Endothelial cell (in vitro differentiated cells): ENCODE measurements around the gene CD244. TPM values are rescaled to one million over a fixed set of nuclear protein-coding genes. Genes with fewer than 3 reads are reported as not detected.

ENCODE experiments used
- DNase-seq: peaks from one replicate; pipeline ENCODE4 v3.0.0; 2021; ENCODE audit warnings: low spot score
- H3K27ac Mint-ChIP-seq: one replicate; pipeline ENCODE4 v1.8.0; 2021; ENCODE audit warnings: mixed read lengths, inconsistent platforms; ENCODE audit not compliant: unreplicated experiment
- H3K27me3 Mint-ChIP-seq: one replicate; pipeline ENCODE4 v1.8.0; 2021; ENCODE audit warnings: mild to moderate bottlenecking, moderate library complexity, mixed read lengths, inconsistent platforms; ENCODE audit not compliant: unreplicated experiment
- H3K36me3 Mint-ChIP-seq: one replicate; pipeline ENCODE4 v1.8.0; 2021; ENCODE audit warnings: mild to moderate bottlenecking, low read depth, mixed read lengths, inconsistent platforms; ENCODE audit not compliant: unreplicated experiment
- H3K4me1 Mint-ChIP-seq: one replicate; pipeline ENCODE4 v1.8.0; 2021; ENCODE audit warnings: mild to moderate bottlenecking, mixed read lengths, inconsistent platforms; ENCODE audit not compliant: unreplicated experiment
- H3K4me3 Mint-ChIP-seq: one replicate; pipeline ENCODE4 v1.8.0; 2021; ENCODE audit warnings: mild to moderate bottlenecking, mixed read lengths, inconsistent platforms; ENCODE audit not compliant: unreplicated experiment
- H3K9me3 Mint-ChIP-seq: one replicate; pipeline ENCODE4 v1.8.0; 2021; ENCODE audit warnings: mixed read lengths, inconsistent platforms; ENCODE audit not compliant: unreplicated experiment
- CTCF ChIP-seq: fragments of 200-600 bp; sonication (generic); IDR thresholded peaks from one replicate; pipeline ENCODE4 v1.5.0; 2021; ENCODE audit warnings: antibody characterized with exemption; ENCODE audit not compliant: unreplicated experiment
- total RNA-seq: library from RNA; stranded (reverse); fragmentation: NEBNext Ultra II Directional; extraction: Animal tissue kit (Norgen Biotek cat#: 25700); gene quantifications from one replicate; pipeline ENCODE4 v1.2.1, GENCODE V29; 2021; ENCODE audit not compliant: unreplicated experiment

Gene CD244
- total RNA-seq, 1 donor from 2014 or later = 0.31 TPM

- no peak for DNase-seq
- Mint-ChIP-seq H3K27me3 (no peaks in the 10 kb centered on the region), H3K9me3 (no peaks in the 10 kb centered on the region), H3K4me1 (no peaks in the 10 kb centered on the region), H3K27ac (no peak overlapping the region), H3K4me3 (no peak overlapping the region), H3K36me3 (no peaks in the 10 kb centered on the region)
- TF ChIP-seq CTCF = no peak
Observed at GRCh38 chr1:160814316-160814715, 48.4 kb downstream of the CD244 start.

DNA sequence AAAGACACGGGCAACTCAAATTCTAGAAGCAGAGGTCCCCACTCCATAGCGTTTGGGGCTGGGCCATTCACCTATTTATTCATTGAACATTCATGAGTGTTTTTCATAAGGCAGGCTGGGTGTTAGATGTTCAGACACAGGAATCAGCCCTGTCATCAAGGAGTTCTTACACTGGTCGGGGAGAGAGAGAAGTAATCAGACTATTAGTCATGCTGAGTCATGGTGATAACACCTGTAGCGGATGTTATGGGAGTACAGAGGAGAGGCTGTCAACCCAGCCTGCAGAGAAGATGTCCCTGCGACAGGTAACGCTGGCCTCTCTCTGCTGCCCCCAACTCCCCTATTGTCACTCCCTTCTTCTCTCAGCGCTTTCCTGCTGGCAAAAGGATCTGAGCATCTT lies 49.5 kb downstream of the CD244 start:
- Mint-ChIP-seq H3K36me3 (no peaks in the 10 kb centered on the region), H3K4me1 (no peaks in the 10 kb centered on the region), H3K9me3 (no peaks in the 10 kb centered on the region), H3K4me3 (no peak overlapping the region), H3K27me3 (peaks cover 2% of the 10 kb centered on the region), H3K27ac (no peak overlapping the region)
- TF ChIP-seq CTCF = no peak
- DNase-seq = no peak

DNA sequence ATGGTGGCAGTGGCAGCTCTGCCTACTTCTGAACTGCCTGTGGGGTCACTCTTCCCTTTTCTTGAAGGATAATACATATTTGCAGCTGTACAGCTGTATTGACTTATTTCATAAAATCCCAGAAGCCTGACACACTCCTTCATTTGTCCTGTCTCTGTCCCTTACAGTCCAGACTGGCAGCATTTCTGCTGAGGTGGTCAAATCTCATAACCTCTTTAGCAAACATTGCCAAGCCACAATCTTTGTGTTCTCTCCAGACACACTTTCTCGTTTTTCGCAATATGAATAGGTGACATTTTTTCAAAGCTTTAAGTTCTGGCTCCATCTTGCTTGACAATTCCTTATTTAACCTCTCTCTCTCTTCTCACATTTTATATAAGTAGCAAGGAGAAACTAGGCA lies 51.5 kb downstream of the CD244 start:
- H3K36me3 Mint-ChIP-seq = no peaks in the 10 kb centered on the region
- no peaks in the 10 kb centered on the region for H3K9me3 Mint-ChIP-seq
- no peak for DNase-seq
- peaks cover 2% of the 10 kb centered on the region for H3K27me3 Mint-ChIP-seq
- H3K4me3 Mint-ChIP-seq = no peak overlapping the region
- TF ChIP-seq CTCF = no peak
- H3K4me1 Mint-ChIP-seq = no peaks in the 10 kb centered on the region
- H3K27ac Mint-ChIP-seq = no peak overlapping the region

- Mint-ChIP-seq H3K4me3 (no peak overlapping the region), H3K4me1 (no peaks in the 10 kb centered on the region), H3K36me3 (no peaks in the 10 kb centered on the region), H3K9me3 (no peaks in the 10 kb centered on the region), H3K27me3 (peaks cover 2% of the 10 kb centered on the region), H3K27ac (no peak overlapping the region)
- no peak for DNase-seq
- no peak for TF ChIP-seq CTCF
Observed at GRCh38 chr1:160810486-160810885, 52.2 kb downstream of the CD244 start.

GRCh38 chr1:160808289-160808688 lies 54.4 kb downstream of the CD244 start:
- no peak for TF ChIP-seq CTCF
- Mint-ChIP-seq H3K36me3 (no peaks in the 10 kb centered on the region), H3K9me3 (no peaks in the 10 kb centered on the region), H3K4me1 (no peaks in the 10 kb centered on the region), H3K27ac (no peak overlapping the region), H3K27me3 (peaks cover 2% of the 10 kb centered on the region), H3K4me3 (no peak overlapping the region)
- DNase-seq = no peak
